HFFc6 (cell line): ENCODE data around the gene FBXL13. TPM values are rescaled to one million over a fixed set of nuclear protein-coding genes. Genes with fewer than 3 reads are reported as not detected.

ENCODE experiments used
- DNase-seq: peaks from one replicate; pipeline ENCODE4 v3.0.0-alpha.2; 2018
- H3K27ac Mint-ChIP-seq: 2 replicates; pipeline ENCODE4 v1.8.0; 2020; ENCODE audit warnings: mild to moderate bottlenecking, mixed read lengths
- H3K27me3 Mint-ChIP-seq: 2 replicates; pipeline ENCODE4 v1.8.0; 2021; ENCODE audit warnings: mild to moderate bottlenecking, moderate library complexity, mixed read lengths; ENCODE audit not compliant: insufficient read depth
- H3K36me3 Mint-ChIP-seq: 2 replicates; pipeline ENCODE4 v1.8.0; 2021; ENCODE audit warnings: low read depth, mixed read lengths
- H3K4me1 Mint-ChIP-seq: 2 replicates; pipeline ENCODE4 v1.8.0; 2020; ENCODE audit warnings: low read depth, mixed read lengths
- H3K4me3 Mint-ChIP-seq: 2 replicates; pipeline ENCODE4 v1.8.0; 2020; ENCODE audit warnings: mild to moderate bottlenecking, moderate library complexity, mixed read lengths
- H3K9me3 Mint-ChIP-seq: 2 replicates; pipeline ENCODE4 v1.8.0; 2020; ENCODE audit warnings: mild to moderate bottlenecking, mixed read lengths
- CTCF ChIP-seq: fragments of 200-600 bp; sonication (generic); IDR thresholded peaks from 2 replicates; pipeline ENCODE4 v1.5.0; 2021; ENCODE audit warnings: antibody characterized with exemption, mild to moderate bottlenecking
- total RNA-seq, 6 experiments: library from RNA; stranded (reverse); fragmentation: NEBNext Ultra II Directional; extraction: Animal tissue kit (Norgen Biotek cat#: 25700); gene quantifications; 2 replicates in 1 of 6; 3 replicates in 5 of 6; pipeline ENCODE4 v1.2.3, GENCODE V29; 2021

The FBXL13 gene
- total RNA-seq, 6 experiments from 2014 or later = 0.43 to 0.74 (median 0.56) TPM

GRCh38 chr7:103071000-103071399, 3.6 kb downstream of the FBXL13 start:
- H3K9me3 Mint-ChIP-seq = no peaks in the 10 kb centered on the region
- no peak for DNase-seq
- TF ChIP-seq CTCF = no peak
- peaks cover 25% of the 10 kb centered on the region for H3K4me1 Mint-ChIP-seq
- H3K27me3 Mint-ChIP-seq = no peaks in the 10 kb centered on the region
- H3K4me3 Mint-ChIP-seq = no peak overlapping the region
- no peak overlapping the region for H3K27ac Mint-ChIP-seq
- no peaks in the 10 kb centered on the region for H3K36me3 Mint-ChIP-seq

GRCh38 chr7:103068414-103069403, 5.9 kb downstream of the FBXL13 start:
- Mint-ChIP-seq H3K36me3 (no peaks in the 10 kb centered on the region), H3K27me3 (no peaks in the 10 kb centered on the region), H3K4me3 (no peak overlapping the region), H3K4me1 (peaks cover 12% of the 10 kb centered on the region), H3K27ac (no peak overlapping the region), H3K9me3 (no peaks in the 10 kb centered on the region)
- DNase-seq = no peak
- TF ChIP-seq CTCF = no peak

GRCh38 chr7:103065667-103066066, 8.9 kb downstream of the FBXL13 start:
- H3K4me1 Mint-ChIP-seq = no peaks in the 10 kb centered on the region
- DNase-seq = no peak
- H3K9me3 Mint-ChIP-seq = no peaks in the 10 kb centered on the region
- H3K27ac Mint-ChIP-seq = no peak overlapping the region
- H3K4me3 Mint-ChIP-seq = no peak overlapping the region
- TF ChIP-seq CTCF = peak; percentile 82
- no peaks in the 10 kb centered on the region for H3K36me3 Mint-ChIP-seq
- no peaks in the 10 kb centered on the region for H3K27me3 Mint-ChIP-seq

DNA sequence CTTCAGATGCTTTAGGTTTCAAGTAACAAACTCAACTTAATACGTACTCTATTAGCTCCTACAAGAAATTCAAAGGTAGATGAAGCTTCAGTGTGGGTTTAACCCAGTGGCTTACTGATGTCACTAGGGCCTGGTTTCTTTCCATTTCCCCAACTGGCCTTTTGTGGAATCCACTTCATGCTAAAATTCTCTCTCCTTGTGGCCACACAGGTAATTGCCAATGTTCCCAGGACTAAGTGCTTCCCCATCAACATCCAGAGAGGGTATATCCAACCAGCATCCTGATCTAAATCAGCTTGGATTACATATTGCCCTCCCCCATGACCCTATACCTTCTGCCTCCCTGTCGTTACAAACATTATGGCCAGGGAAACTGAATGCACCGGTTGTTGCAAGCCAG, 10.7 kb downstream of the FBXL13 start:
- Mint-ChIP-seq H3K36me3 (no peaks in the 10 kb centered on the region), H3K9me3 (no peaks in the 10 kb centered on the region), H3K4me3 (no peak overlapping the region), H3K27ac (no peak overlapping the region), H3K4me1 (no peaks in the 10 kb centered on the region), H3K27me3 (no peaks in the 10 kb centered on the region)
- no peak; the same call in 1 of the 2 replicates for TF ChIP-seq CTCF
- DNase-seq = no peak

- no peak for DNase-seq
- H3K9me3 Mint-ChIP-seq = no peaks in the 10 kb centered on the region
- no peaks in the 10 kb centered on the region for H3K4me1 Mint-ChIP-seq
- H3K4me3 Mint-ChIP-seq = no peak overlapping the region
- no peak overlapping the region for H3K27ac Mint-ChIP-seq
- no peaks in the 10 kb centered on the region for H3K36me3 Mint-ChIP-seq
- TF ChIP-seq CTCF = no peak
- H3K27me3 Mint-ChIP-seq = no peaks in the 10 kb centered on the region
These were observed 15.1 kb downstream of the FBXL13 start for GRCh38 chr7:103059471-103059870.
